Stimulated activated CD8-positive, alpha-beta memory T cell treated with anti-CD3 and anti-CD28 coated beads, Interleukin-2, amount 100 ng/mL, for 48 hours (primary cell): ENCODE measurements around the gene WFDC2.
"Not testable (repeated sequence)": the region's sequence is repeated elsewhere in the genome, so short reads cannot be mapped to it uniquely, and the experiment has no call there.

Experiments used
- DNase-seq, 2 donors: peaks; one replicate each; pipeline ENCODE4 v3.0.0-alpha.2; 2020; ENCODE audit warnings: low read depth in 2 of 2

The WFDC2 gene

DNA sequence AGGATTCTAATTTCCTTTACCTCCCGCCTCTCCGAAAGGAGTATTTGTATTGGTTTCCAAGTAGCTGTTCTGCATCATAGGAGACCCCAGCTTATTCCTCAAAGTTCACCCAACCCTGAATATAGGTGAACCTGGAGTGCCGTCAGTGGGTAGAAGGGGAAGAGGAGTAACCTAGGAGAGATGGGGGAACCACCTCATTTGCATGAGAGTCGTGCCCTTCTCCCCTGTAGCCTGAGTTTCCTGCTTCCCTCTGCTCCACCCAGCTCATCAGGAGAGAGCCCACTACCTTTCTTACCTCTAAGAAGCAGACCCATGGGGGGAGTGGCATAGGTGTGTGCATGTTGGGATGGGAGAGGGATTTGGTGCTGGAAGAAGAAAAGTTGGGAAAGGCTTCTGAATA is 17.3 kb upstream of the WFDC2 start:
- no peak for DNase-seq

DNA sequence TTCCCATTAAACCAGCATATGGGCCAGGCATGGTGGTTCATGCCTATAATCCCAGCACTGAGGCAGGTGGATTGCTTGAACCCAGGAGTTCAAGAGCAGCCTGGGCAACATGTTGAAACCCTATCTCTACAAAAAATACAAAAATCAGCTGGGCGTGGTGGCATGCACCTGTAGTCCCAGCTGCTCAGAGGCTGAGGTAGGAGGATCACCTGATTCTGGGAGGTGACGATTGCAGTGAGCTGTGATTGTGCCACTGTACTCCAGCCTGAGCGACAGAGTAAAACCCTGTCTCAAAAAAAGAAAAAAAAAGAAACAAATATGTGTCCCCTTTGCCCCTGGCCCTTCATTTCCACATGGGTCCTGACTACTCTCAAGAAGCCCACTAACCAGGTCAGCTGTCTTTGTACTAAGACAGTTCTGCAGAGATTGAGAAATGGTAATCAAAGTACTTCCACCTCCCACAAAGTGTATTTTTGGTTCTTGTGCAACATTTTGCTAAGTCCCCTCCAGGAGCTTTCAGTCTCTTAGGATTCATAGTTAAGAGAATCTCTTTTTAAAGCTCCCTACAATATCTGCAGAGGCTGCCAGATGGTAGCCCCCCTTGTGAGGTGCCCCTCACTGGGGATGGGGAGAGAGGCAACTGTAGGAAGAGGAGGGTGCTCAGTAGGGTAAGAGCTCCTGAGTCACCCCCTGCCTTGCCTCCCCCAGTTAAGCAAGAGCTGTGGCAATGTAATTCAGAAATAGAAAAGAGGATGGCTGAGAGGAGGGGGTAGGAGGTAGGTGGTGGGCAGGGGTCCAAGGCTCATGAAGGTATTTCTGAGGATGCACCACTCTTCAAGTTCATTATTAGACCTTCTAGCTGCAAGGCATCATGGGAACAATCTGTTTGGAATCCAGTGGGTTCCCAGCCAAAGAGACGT is 16.5 kb upstream of the WFDC2 start:
- no peak for DNase-seq

DNA sequence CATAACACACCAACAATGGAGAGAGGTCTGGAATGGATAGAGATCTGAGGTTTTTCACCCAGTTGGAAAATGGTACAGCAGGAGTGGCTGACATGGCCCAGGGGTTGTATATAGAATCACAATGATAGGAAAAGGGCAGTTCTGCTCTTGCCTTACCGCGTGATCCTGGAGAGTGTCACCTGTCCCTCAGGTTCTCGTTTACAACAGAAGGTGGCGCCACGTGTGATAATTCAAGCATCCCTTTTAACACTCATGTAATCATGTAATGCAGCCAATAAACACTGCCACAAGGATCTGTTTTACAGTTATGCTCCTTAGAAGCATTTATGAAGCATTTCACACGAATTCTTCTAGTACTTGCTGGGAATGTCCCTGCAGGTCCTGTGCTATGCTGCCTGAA is 12.9 kb upstream of the WFDC2 start:
- peak in 1 of 2 donors; percentile 28 for DNase-seq

DNA sequence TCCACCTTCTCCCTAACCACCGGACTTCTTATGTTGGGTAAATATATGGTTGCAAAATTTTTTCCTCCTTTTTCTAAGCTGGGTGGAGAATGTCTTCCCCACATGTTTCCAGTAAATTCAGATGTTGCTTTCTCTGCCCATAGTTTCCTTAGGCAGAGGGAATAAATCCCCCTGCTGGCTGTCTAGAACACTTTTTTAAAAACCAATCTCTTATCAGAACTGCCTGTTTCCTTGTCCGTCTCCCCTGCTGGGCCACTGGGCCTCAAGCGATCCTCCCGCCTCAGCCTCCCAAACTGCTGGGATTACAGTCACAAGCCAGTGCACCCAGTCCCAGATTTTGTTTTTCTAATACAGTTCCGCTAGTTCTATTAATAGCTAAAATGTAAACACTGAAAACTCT is 9.9 kb upstream of the WFDC2 start:
- DNase-seq = no peak

DNA sequence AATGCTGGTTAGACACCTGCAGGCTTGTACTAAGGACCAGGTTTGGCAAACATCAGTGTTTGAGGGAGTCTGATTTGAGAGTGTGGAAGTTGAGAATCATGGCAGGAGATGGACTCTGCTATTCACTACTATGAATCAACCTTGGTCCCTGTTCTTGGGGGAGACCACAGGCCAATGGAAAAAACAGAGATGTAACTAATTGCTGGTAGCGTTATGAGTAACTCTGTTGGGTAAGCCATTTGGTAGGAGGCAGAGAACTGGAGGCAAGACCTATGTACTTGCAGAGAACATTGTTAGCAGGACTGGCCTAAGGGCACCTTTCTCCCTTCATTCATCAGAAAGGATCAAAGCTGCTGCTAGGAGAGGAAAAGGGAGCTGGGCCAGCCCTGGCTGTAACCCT is 8.3 kb upstream of the WFDC2 start:
- no peak for DNase-seq

DNA sequence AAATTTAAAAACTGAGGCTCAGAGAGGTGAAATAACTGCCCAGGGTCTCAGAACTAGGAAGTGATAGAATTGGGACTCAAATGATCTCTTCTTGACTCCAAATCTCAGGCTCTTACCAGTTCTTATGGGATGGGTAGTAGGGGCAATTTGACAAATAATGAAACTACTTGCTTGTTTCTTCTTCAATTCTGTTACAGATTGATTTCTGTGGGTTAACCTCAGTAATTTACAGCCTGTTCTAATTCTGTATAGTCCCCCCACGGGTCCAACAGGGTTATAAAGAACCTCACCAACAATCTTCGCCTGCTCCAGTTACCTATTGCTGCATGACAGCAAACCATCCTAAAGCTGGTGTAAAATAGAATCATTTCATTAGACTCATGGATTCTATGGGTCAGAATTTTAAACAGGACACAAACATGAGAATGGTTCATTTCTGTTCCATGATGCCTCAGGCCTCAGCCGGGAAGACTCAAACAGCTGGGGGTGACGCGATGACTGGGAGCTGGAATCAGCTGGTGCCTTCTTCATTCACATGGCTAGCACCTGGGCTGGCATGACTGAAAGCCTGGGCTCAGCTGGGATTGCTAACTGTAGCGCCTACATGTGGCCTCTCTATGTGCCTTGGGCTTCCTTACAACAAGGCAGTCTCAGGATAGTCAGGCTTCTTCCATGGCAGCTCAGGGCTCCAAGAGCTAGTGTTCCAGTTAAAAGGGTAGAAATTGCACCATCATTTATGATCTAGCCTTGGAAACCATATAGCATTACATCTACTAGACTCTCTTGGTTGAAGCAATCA is 6.6 kb upstream of the WFDC2 start:
- no peak for DNase-seq

DNA sequence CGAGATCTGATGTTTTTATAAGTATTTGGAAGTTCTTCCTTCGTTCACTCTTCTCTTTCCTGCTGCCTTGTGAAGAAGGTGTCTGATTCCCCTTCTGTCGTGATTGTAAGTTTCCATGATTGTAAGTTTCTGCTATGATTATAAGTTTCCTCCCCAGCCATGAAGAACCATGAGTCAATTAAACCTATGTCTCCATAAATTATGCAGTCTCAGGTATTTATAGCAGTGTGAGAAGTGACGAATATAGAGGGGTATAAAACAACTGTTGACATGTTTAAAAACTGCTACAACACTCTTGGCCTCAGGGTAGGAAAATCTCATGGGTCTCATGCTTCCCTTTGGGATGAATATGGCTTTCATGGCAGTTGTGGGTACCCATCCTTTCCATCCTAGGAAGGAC is 5.8 kb upstream of the WFDC2 start:
- DNase-seq = no peak

DNA sequence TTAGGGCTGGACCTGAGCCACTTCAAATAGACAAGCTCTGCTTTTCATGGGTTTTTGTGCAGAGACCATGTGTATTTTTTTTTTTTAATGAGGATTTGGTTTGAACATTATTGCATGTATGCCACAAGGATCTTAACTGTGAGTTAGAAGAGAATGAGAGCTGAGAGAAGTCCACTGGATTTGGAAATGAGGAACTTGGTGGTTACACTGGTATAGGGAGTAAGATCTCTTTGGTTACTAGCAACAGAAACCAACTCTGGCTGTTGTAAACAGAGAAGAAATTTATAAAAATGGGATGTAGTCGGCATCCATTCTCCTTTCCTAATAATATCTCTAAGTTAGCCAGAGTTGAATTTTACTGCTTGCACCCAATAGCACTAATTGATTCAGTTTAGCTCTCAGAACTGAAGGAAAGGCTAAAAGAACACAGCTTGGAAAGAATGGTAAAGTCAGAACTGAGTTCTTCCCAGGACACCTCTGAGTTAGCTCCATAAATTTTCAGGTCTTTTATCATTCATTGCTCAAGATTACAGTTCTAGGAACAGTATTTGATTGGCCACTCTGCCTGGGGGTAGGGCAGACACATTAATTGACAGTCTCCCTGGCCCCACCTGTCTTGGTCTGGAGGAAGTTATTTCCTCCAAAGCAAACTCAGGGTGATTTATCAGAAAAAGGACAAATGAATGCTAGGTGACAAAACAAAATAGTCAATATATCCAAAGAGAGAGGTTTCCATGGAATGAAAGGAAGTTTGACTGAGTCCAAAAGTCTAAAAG is 3.9 kb upstream of the WFDC2 start:
- DNase-seq = no peak

DNA sequence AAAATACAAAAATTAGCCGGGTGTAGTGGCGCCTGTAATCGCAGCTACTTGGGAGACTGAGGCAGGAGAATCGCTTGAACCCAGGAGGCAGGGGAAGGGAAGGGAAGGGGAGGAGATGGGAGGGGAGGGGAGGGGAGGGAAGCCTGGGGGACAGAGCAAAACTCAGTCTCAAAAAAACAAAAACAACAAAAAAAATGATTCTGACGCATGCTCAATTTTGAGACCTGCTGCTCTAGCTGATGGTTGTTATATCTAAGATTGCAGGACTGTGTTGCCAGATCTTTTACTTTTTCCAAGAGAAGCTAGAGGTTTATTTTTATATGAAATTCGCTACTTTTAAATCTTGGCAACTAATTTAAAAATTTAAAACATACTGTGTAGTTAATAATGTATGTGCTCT is 2.4 kb upstream of the WFDC2 start:
- DNase-seq = no peak

DNA sequence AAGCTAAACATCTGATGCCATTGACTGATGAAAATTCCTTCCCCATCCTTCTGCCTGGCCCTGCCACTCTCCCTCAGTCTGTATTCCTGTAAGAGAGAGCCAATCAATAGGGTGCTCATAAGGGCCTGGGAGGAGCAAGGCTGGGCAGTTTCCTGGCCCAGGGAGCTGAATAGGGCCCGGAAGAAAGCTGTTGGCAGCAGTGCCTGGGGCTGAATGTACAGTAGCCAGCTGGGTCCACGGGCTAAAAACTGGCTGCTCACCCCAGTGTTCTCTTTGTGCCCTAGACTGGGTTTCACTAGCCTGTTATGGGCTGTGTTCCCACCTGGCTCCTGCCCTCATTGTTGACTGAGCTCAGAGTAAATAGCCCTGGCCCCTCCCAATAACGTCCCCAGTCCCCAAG is 1.7 kb upstream of the WFDC2 start:
- no peak for DNase-seq

DNA sequence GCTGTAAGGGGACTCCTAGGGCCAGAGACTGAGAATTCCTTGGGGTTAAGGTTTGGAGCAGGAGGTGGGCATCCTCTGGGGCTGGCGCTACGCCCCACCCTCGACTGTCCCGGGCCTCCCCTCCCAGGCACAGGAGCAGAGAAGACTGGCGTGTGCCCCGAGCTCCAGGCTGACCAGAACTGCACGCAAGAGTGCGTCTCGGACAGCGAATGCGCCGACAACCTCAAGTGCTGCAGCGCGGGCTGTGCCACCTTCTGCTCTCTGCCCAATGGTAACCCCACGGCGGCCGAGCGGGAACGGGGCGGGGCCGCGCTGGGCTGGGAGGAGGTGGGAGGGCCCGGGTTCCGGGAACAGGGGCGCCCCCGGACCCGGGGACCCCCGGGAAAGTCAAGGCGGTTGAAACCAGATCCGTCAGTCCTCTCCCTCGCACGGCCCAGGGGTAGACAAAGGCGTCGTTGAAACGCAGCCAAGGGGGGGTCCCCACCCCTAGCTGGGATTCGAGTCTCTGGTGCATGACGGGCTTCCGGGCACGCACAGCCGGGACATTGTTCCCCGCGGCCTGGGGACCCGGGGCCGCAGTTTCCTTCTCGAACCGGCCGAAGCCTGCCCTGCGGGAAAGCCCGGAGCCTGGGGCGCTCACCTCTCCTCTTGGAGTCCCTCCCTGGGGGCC is 844 bp downstream of the WFDC2 start:
- peak in 1 of 2 donors; percentile 21 for DNase-seq

DNA sequence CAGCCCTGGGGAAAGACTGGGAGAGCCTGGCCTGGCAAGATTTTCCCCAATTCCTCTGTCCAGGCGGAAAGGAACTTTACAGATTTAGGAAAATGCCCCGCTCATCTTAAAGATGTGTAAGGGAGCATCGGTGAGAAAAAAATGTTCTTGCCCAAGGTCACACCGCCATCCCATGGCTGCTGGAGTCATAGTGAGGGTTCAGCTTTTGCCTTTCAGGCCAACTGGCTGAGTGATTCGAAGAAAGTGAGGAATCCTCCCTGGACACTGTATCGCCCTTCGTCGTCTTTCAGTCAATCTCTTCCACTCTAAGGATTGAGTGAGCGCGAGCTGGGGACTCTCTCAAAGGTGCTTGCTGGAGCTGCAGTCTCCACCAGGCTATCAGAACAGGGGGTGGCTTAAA is 1.4 kb downstream of the WFDC2 start:
- no peak for DNase-seq

DNA sequence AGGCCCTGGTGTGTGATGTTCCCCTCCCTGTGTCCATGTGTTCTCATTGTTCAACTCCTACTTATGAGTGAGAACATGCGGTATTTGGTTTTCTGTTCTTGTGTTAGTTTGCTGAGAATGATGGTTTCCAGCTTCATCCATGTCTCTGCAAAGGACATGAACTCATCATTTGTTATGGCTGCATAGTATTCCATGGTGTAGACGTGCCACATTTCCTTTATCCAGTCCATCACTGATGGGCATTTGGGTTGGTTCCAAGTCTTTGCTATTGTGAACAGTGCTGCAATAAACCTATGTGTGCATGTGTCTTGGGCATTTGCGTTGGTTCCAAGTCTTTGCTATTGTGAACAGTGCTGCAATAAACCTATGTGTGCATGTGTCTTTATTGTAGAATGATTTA is 2.7 kb downstream of the WFDC2 start:
- not testable (repeated sequence) for DNase-seq

DNA sequence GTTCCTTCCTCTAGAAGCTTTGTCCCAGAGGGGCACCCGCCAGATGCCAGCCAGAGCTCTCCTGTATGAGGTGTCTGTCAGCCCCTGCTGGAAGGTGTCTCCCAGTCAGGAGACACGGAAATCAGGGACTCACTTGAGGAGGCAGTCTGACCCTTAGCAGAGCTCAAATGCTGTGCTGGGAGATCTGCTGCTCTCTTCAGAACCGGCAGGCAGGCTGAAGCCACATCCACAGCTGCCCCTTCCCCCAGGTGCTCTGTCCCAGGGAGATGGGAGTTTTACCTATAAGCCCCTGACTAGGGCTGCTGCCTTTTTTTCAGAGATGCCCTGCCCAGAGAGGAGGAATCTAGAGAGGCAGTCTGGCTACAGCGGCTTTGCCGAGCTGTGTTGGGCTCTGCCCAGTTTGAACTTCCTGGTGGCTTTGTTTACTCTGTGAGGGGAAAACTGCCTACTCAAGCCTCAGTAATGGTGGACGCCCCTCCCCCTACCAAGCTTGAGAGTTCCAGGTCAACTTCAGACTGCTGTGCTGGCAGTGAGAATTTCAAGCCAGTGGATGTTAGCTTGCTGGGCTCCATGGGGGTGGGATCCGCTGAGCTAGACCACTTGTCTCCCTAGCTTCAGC is 8.1 kb downstream of the WFDC2 start:
- not testable (repeated sequence) for DNase-seq

DNA sequence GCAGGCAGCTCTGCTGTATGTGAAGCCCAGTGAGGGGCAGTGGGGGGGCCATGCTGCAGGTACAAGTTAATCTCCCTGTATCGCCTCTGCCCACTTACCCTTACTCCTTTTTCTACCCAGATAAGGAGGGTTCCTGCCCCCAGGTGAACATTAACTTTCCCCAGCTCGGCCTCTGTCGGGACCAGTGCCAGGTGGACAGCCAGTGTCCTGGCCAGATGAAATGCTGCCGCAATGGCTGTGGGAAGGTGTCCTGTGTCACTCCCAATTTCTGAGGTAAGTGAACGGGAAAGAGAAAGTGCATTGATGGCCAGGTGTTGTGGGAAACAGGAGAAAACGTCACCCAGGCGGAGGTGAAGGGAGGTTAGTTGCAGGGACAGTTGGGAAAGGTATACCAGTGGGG is 10.3 kb downstream of the WFDC2 start:
- no peak for DNase-seq

DNA sequence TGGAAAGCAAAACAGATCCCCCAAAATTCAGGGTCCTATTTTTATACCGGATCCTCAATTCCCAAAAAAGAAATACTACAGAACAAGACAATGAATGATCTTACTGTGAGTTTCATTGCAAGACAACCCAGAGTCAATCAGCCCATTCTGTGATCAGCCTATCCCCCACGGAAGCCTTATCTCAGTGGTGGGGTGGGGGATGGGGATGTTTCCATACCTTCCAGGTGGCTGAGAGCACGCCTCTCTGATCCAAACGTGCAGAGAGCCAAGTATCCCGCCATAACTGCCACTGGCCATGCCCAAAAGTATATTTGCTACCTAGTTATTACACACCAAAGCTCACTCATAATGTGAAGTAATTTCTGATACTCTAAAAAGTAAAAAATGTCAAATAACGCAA is 15.1 kb downstream of the WFDC2 start:
- no peak for DNase-seq

DNA sequence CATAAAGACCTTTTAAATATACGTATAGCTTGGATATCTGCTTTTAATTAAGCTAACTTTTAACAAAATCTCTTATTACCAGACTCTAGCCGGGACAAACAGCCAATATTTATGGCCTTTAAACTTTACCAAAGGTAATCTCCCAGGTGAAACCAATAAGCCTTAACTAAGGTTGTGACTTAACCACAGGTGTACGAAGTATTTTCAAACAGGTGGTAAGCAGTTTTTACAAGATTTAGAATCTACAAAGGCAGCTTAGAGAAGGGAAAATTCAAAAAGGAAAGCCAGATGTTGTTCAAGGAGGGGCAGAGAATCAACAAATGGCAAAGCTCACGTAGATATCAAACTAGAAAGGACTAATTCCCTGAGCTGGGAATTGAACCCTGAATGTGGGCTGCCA is 15.8 kb downstream of the WFDC2 start:
- no peak for DNase-seq

DNA sequence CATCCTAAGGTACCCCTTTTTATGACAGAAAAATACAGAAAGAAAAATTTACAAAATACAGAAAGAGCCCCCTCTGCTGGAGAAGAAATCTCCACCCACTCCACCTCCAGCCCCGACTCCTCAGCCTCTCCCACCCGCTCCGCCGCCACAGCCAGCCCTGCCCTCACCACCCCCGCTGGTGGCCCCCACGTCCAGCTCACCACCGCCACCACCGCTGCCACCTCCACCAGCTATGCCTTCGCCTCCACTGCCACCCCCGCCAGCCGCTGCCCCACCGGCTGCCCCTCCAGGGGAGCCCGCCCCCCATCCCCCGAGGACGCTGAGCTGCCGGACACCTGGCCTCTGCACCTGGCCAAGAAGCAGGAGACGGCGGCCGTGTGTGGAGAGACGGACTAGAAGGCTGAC is 17.7 kb downstream of the WFDC2 start:
- no peak for DNase-seq

DNA sequence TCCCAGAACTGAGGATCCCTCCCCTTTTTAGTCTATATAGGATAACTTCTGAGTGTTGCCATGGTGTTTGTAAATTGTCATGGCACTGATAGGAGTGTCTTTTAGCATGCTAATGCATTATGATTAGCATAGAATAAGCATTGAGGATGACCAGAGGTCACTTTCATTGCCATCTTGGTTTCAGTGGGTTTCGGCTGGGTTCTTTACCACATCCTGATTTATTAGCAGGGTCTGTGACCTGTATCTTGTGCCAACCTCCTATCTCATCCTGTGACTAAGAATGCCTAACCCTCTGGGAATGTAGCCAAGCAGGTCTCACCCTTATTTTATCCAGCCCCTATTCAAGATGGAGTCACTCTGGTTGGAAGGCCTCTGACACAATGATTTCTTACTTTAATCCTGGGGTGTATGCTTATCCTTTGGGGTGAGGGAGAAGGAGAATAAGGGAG is 19.6 kb downstream of the WFDC2 start:
- DNase-seq = no peak

DNA sequence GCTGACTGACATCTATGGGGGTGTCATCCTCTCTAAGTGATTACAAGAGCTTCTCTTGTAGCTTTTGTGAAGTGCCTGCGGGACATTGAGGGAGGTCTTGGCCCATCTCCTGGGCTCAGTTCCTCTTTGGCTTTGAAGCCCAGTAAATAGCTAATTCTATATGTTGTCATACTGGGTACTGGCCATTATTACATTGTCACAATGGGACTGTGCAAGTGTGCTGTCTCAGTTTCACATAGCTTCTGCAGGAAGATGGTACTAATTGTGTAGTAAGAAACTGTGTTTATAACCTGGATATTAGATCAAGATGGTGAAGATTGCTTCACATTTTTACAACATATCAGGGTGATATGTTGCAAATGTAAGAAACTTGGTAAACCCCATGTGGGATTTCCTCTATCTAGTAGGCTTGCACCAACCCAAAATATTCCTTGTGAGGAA is 26.0 kb downstream of the WFDC2 start:
- DNase-seq = no peak

DNA sequence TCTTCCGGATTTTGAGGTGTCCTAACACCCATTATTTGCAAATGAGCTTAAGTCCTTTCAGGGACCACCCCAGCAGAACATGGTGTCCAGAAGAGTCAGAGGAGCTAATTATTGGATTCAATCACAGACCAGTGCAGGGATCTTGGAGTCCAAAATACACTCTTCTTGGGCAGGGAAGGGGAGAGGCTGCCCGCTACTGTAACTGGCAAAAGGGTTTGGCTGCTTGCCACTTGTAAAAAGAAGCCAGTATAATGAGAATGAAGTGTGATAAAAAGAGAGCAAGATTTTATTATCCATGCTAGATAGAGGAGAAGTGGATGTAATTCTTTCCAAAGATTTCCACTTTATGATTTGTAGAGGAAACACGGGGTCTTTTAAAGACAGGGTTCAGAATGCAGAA is 26.6 kb downstream of the WFDC2 start:
- DNase-seq = no peak
